Measurements from ENCODE around the gene BMF. TPM values are rescaled to one million over a fixed set of nuclear protein-coding genes. Genes with fewer than 3 reads are reported as not detected.
"Not testable (repeated sequence)": the region's sequence is repeated elsewhere in the genome, so short reads cannot be mapped to it uniquely, and the experiment has no call there.

BMF gene
- total RNA-seq, 1 experiment from 2014 or later = 81.5 TPM

DNA sequence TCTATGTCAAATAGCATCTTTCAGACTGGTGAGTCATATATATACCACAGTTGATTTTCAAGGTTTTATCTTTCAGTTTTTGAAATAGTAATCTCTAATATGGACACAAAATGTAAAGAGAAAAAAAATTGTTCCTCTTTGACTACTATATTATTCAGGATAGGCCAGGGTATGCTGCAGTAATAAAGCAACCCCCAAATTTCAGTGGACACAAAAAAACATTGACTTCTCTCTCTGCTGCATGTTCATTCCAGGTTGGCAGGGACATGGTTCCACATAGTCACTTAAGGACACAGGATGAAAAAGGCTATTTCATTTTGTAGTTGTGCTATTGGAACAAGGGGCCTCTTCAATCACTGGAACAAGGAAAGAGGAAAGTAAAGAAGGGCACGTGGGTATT, 28.6 kb downstream of the BMF start:
- peaks cover 45% of the 10 kb centered on the region for H3K4me1 ChIP-seq
- ChIA-PET CTCF (no interaction called here), POLR2A (no interaction called here)
- H3K9me3 ChIP-seq = no peaks in the 10 kb centered on the region
- Mint-ChIP-seq H3K27ac (ENCODE audit: unreplicated experiment) (no peak overlapping the region), H3K36me3 (ENCODE audit: insufficient read depth, unreplicated experiment) (peaks cover 6% of the 10 kb centered on the region), H3K9me3 (ENCODE audit: unreplicated experiment) (no peaks in the 10 kb centered on the region), H3K27me3 (ENCODE audit: insufficient read depth, unreplicated experiment) (no peaks in the 10 kb centered on the region), H3K4me1 (ENCODE audit: low read depth, unreplicated experiment) (peaks cover 33% of the 10 kb centered on the region), H3K4me3 (ENCODE audit: unreplicated experiment) (no peak overlapping the region)
- no peaks in the 10 kb centered on the region for H3K36me3 ChIP-seq (ENCODE audit: control insufficient read depth, insufficient read depth, low read length)
- intact Hi-C loops (cut with micrococcal nuclease; ENCODE audit: unreplicated experiment) = no loop called here
- no TSS peak for BruUV-seq (replicated peaks)
- TF ChIP-seq, protein P1, sequence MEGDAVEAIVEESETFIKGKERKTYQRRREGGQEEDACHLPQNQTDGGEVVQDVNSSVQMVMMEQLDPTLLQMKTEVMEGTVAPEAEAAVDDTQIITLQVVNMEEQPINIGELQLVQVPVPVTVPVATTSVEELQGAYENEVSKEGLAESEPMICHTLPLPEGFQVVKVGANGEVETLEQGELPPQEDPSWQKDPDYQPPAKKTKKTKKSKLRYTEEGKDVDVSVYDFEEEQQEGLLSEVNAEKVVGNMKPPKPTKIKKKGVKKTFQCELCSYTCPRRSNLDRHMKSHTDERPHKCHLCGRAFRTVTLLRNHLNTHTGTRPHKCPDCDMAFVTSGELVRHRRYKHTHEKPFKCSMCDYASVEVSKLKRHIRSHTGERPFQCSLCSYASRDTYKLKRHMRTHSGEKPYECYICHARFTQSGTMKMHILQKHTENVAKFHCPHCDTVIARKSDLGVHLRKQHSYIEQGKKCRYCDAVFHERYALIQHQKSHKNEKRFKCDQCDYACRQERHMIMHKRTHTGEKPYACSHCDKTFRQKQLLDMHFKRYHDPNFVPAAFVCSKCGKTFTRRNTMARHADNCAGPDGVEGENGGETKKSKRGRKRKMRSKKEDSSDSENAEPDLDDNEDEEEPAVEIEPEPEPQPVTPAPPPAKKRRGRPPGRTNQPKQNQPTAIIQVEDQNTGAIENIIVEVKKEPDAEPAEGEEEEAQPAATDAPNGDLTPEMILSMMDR (IDR thresholded peaks at IDR 0.05; ENCODE audit: insufficient read depth in 1 of 2, low read depth in 1 of 2, low read length in 1 of 2, severe bottlenecking in 1 of 2, unreplicated experiment in 1 of 2) = no peak
- H3K27me3 ChIP-seq (replicated peaks; ENCODE audit: control insufficient read depth, insufficient read depth, low read length) = no peaks in the 10 kb centered on the region
- DNase-seq = no peak
- H3K4me3 ChIP-seq (ENCODE audit: low read depth, low read length) = no peak overlapping the region

DNA sequence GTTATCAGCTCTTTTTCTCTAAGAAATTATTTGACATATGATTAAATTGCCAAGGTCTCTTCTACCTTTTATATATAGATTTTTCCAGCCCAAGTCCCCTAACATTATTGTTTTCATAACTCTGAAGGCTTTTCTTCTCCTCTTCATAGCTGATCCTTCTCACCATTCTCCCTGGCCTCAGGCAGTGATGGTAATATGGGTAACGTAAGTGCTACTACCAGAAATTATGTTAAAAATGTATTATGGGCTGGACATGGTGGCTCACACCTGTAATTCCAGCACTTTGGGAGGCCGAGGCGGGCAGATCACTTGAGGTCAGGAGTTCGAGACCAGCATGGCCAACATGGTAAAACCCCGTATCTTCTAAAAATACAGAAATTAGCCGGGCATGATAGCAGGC, 29.2 kb downstream of the BMF start:
- Mint-ChIP-seq H3K4me3 (ENCODE audit: unreplicated experiment) (no peak overlapping the region), H3K36me3 (ENCODE audit: insufficient read depth, unreplicated experiment) (peaks cover 6% of the 10 kb centered on the region), H3K27ac (ENCODE audit: unreplicated experiment) (no peak overlapping the region), H3K4me1 (ENCODE audit: low read depth, unreplicated experiment) (peaks cover 34% of the 10 kb centered on the region), H3K27me3 (ENCODE audit: insufficient read depth, unreplicated experiment) (no peaks in the 10 kb centered on the region), H3K9me3 (ENCODE audit: unreplicated experiment) (no peaks in the 10 kb centered on the region)
- H3K27me3 ChIP-seq (replicated peaks; ENCODE audit: control insufficient read depth, insufficient read depth, low read length) = no peaks in the 10 kb centered on the region
- H3K36me3 ChIP-seq (ENCODE audit: control insufficient read depth, insufficient read depth, low read length) = no peaks in the 10 kb centered on the region
- DNase-seq = no peak
- POLR2A ChIA-PET = no interaction called here
- H3K9me3 ChIP-seq = no peaks in the 10 kb centered on the region
- BruUV-seq (replicated peaks) = no TSS peak
- CTCF ChIA-PET = no interaction called here
- TF ChIP-seq, protein P1 (IDR thresholded peaks at IDR 0.05; ENCODE audit: insufficient read depth in 1 of 2, low read depth in 1 of 2, low read length in 1 of 2, severe bottlenecking in 1 of 2, unreplicated experiment in 1 of 2) = no peak
- peaks cover 42% of the 10 kb centered on the region for H3K4me1 ChIP-seq
- intact Hi-C loops (cut with micrococcal nuclease; ENCODE audit: unreplicated experiment) = no loop called here
- no peak overlapping the region for H3K4me3 ChIP-seq (ENCODE audit: low read depth, low read length)

DNA sequence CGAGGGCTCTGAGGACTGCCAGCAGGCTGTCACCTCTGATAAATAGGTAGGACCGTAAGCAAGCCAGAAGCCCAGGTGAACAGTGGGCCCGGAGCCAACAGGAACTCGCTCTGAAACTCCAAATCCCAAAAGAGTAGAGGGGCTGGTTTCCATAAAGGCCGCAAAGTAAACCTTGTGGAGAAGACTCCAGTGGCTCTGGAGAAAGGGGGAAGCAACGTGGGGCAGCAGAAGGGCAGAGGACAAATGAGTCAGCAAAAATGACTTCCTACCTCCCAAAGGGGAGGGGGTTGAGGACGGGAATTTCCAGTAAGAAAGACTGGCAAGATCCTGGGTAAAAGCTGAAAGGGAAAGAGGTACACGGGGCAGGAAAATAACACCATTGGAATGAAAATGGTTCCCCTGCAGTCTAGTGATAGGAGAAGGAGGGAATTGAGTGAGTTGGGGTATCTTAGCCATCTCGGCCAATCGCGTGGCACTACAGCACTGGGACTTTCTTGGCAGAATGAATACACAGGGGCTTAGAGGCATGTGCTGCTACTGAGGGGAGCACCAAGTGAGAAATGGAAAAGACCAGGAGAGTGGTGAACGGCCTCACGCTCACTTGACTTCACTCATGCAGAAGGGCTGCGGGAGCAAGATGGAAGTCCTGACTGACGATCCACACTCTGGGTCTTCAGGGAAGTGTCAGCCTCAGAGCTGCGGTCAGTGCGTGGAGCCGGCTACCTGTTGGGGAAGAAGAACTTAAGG, 33.2 kb downstream of the BMF start:
- Histone ChIP-seq H3K4me3 (ENCODE audit: low read depth, low read length) (no peak overlapping the region), H3K4me1 (peaks cover 11% of the 10 kb centered on the region), H3K36me3 (ENCODE audit: control insufficient read depth, insufficient read depth, low read length) (no peaks in the 10 kb centered on the region; the same call in 1 of the 2 replicates), H3K27me3 (replicated peaks; ENCODE audit: control insufficient read depth, insufficient read depth, low read length) (no peaks in the 10 kb centered on the region), H3K9me3 (no peaks in the 10 kb centered on the region)
- CTCF ChIA-PET = no interaction called here
- TF ChIP-seq, protein P1 (IDR thresholded peaks at IDR 0.05; ENCODE audit: insufficient read depth in 1 of 2, low read depth in 1 of 2, low read length in 1 of 2, severe bottlenecking in 1 of 2, unreplicated experiment in 1 of 2) = no peak
- intact Hi-C loops (cut with micrococcal nuclease; ENCODE audit: unreplicated experiment) = no loop called here
- H3K27ac Mint-ChIP-seq (ENCODE audit: unreplicated experiment) = peak overlapping the region; percentile 48
- H3K4me3 Mint-ChIP-seq (ENCODE audit: unreplicated experiment) = no peak overlapping the region
- no peaks in the 10 kb centered on the region for H3K27me3 Mint-ChIP-seq (ENCODE audit: insufficient read depth, unreplicated experiment)
- no peak for DNase-seq
- peaks cover 6% of the 10 kb centered on the region for H3K36me3 Mint-ChIP-seq (ENCODE audit: insufficient read depth, unreplicated experiment)
- no peaks in the 10 kb centered on the region for H3K9me3 Mint-ChIP-seq (ENCODE audit: unreplicated experiment)
- no TSS peak for BruUV-seq (replicated peaks)
- POLR2A ChIA-PET = no interaction called here
- peaks cover 13% of the 10 kb centered on the region for H3K4me1 Mint-ChIP-seq (ENCODE audit: low read depth, unreplicated experiment)

DNA sequence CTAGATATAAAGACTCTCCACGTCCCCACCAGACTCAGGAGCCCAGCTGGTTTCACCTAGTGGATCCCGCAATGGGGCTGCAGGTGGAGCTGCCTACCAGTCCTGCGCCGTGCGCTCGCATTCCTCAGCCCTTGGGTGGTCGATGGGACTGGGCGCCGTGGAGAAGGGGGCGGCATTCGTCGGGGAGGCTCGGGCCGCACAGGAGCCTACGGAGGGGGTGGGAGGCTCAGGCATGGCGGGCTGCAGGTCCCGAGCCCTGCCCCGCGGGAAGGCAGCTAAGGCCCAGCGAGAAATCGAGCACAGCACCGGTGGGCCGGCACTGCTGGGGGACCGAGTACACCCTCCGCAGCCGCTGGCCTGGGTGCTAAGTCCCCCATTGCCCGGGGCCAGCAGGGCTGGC, 34.0 kb downstream of the BMF start:
- H3K27ac Mint-ChIP-seq (ENCODE audit: unreplicated experiment); H3K4me1 Mint-ChIP-seq (ENCODE audit: low read depth, unreplicated experiment); H3K36me3 Mint-ChIP-seq (ENCODE audit: insufficient read depth, unreplicated experiment); H3K9me3 Mint-ChIP-seq (ENCODE audit: unreplicated experiment); H3K27me3 ChIP-seq (replicated peaks; ENCODE audit: control insufficient read depth, insufficient read depth, low read length); H3K9me3 ChIP-seq; BruUV-seq (replicated peaks); CTCF ChIA-PET; H3K27me3 Mint-ChIP-seq (ENCODE audit: insufficient read depth, unreplicated experiment); POLR2A ChIA-PET; H3K4me3 ChIP-seq (ENCODE audit: low read depth, low read length); H3K4me3 Mint-ChIP-seq (ENCODE audit: unreplicated experiment); H3K36me3 ChIP-seq (ENCODE audit: control insufficient read depth, insufficient read depth, low read length); H3K4me1 ChIP-seq; DNase-seq; intact Hi-C loops (cut with micrococcal nuclease; ENCODE audit: unreplicated experiment): not testable (repeated sequence)

DNA sequence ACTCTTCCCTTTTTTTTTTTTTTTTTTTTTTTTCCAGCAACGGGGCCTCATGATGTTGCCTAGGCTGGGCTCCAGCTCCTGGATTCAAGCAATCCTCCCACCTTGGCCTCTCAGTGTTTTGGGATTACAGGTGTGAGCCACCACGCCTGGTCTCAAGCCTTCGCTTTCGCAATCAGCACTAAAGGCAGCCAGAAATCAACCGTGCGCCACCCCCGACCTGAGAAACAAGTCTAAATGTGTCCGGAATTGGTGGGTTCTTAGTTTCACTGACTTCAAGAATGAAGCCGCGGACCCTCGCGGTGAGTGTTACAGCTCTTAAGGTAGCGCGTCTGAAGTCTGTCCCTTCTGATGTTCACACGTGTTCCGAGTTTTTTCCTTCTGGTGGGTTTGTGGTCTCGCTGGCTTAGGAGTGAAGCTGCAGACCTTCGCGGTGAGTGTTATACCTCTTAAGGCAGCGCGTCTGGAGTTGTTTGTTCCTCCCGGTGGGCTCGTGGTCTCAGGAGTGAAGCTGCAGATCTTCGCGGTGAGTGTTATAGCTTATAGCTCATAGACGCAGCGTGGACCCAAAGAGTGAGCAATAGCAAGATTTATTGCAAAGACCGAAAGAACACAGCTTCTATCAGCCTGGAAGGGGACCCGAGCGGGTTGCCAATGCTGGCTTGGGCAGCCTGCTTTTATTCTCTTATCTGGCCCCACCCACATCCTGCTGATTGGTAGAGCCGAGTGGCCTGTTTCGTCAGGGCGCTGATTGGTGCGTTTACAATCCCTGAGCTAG, 34.8 kb downstream of the BMF start:
- H3K27me3 Mint-ChIP-seq (ENCODE audit: insufficient read depth, unreplicated experiment); H3K9me3 ChIP-seq; POLR2A ChIA-PET; H3K4me3 Mint-ChIP-seq (ENCODE audit: unreplicated experiment); H3K36me3 ChIP-seq (ENCODE audit: control insufficient read depth, insufficient read depth, low read length); H3K4me1 Mint-ChIP-seq (ENCODE audit: low read depth, unreplicated experiment); intact Hi-C loops (cut with micrococcal nuclease; ENCODE audit: unreplicated experiment); DNase-seq; H3K4me1 ChIP-seq; H3K27ac Mint-ChIP-seq (ENCODE audit: unreplicated experiment); H3K4me3 ChIP-seq (ENCODE audit: low read depth, low read length); H3K27me3 ChIP-seq (replicated peaks; ENCODE audit: control insufficient read depth, insufficient read depth, low read length); H3K36me3 Mint-ChIP-seq (ENCODE audit: insufficient read depth, unreplicated experiment); H3K9me3 Mint-ChIP-seq (ENCODE audit: unreplicated experiment): not testable (repeated sequence)
- CTCF ChIA-PET = interaction anchor here (0.6 kb wide), 1 partner anchor 33 kb away, joined by 4 read pairs; no protein-coding TSS in a partner anchor
- BruUV-seq (replicated peaks) = TSS peak; percentile 84

Measured in Caco-2 (cell line).